Left renal cortex interstitium (tissue), 4 donors: ENCODE results near the gene UNC93A. TPM values are rescaled to one million over a fixed set of nuclear protein-coding genes. Genes with fewer than 3 reads are reported as not detected.
"Not testable (repeated sequence)": the region's sequence is repeated elsewhere in the genome, so short reads cannot be mapped to it uniquely, and the experiment has no call there.

Experiments used
- DNase-seq, 4 donors: peaks; one replicate each; pipeline ENCODE4 v3.0.0-alpha.2; 2013; ENCODE audit warnings: low read depth in 4 of 4, low spot score in 2 of 4, missing footprints in 1 of 4
- polyA plus RNA-seq, 4 donors: library from polyadenylated mRNA; unstranded; fragments of 120-200 nt; gene quantifications; one replicate each; pipeline ENCODE4 v1.2.1, GENCODE V29; 2013; ENCODE audit not compliant: insufficient read length in 4 of 4

UNC93A gene
- polyA plus RNA-seq = 1 to 10 TPM; 3.7 to 9.3 (median 6.2) TPM

GRCh38 chr6:167290786-167291622, at the start of gene UNC93A:
TSS of gene UNC93A (plus strand) at chr6:167291315. CDS start at chr6:167291490, 175 bp downstream.
- DNase-seq = no peak

GRCh38 chr6:167241321-167242134, 49.6 kb upstream of the UNC93A start:
- DNase-seq = peak in 1 of 4 donors; percentile 67

GRCh38 chr6:167242135-167242506, 49.0 kb upstream of the UNC93A start:
- DNase-seq = not testable (repeated sequence)

- DNase-seq = not testable (repeated sequence)
Measured at GRCh38 chr6:167242511-167243051, 48.5 kb upstream of the UNC93A start.

- no peak for DNase-seq
Measured at GRCh38 chr6:167244064-167244960, 46.8 kb upstream of the UNC93A start.

- no peak for DNase-seq
Measured at GRCh38 chr6:167244991-167245390, 46.1 kb upstream of the UNC93A start.

GRCh38 chr6:167245591-167245990, 45.5 kb upstream of the UNC93A start:
- no peak for DNase-seq

- DNase-seq = no peak
Measured at GRCh38 chr6:167247814-167248595, 43.1 kb upstream of the UNC93A start.

- not testable (repeated sequence) for DNase-seq
Measured at GRCh38 chr6:167248878-167249455, 42.1 kb upstream of the UNC93A start.

- DNase-seq = no peak
Measured at GRCh38 chr6:167252271-167252670, 38.8 kb upstream of the UNC93A start.

- DNase-seq = no peak
Measured at GRCh38 chr6:167255918-167256553, 35.1 kb upstream of the UNC93A start.

- no peak for DNase-seq
Measured at GRCh38 chr6:167258646-167259045, 32.5 kb upstream of the UNC93A start.

- DNase-seq = not testable (repeated sequence)
Measured at GRCh38 chr6:167266057-167266829, 24.9 kb upstream of the UNC93A start.

- DNase-seq = no peak
Measured at GRCh38 chr6:167266830-167267555, 24.1 kb upstream of the UNC93A start.

GRCh38 chr6:167267556-167267898, 23.6 kb upstream of the UNC93A start:
- DNase-seq = not testable (repeated sequence)

- no peak for DNase-seq
Measured at GRCh38 chr6:167267921-167268401, 23.2 kb upstream of the UNC93A start.

- no peak for DNase-seq
Measured at GRCh38 chr6:167268683-167269280, 22.3 kb upstream of the UNC93A start.
